ENCODE results near the gene TCF15. TPM values are rescaled to one million over a fixed set of nuclear protein-coding genes. Genes with fewer than 3 reads are reported as not detected.
A peak's percentile ranks its signal among the peaks of the same experiment; 100 is the strongest.

The TCF15 gene
- total and polyA plus RNA-seq, 2 of the 8 experiments (the other 6 are each of a cell fraction or from before 2014, with no cell fraction given) = 3.7 to 6.9 TPM

GRCh38 chr20:572727-573126 is 37.4 kb downstream of the TCF15 start:
- Histone ChIP-seq H2BK12ac (ENCODE audit: low read depth, low read length) (peak overlapping the region; percentile 86), H3K23ac (ENCODE audit: insufficient read length) (no peak overlapping the region), H3K36me3 (ENCODE audit: control insufficient read depth in 2 of 4, insufficient read depth in 4 of 4, low read length in 3 of 4) (no peaks in the 10 kb centered on the region), H3K79me1 (ENCODE audit: low read depth, low read length) (no peaks in the 10 kb centered on the region), H2BK120ac (replicated peaks; ENCODE audit: low read depth, low read length) (no peak overlapping the region), H3K14ac (ENCODE audit: insufficient read length) (no peak overlapping the region), H4K20me1 (replicated peaks in 1 of 2; ENCODE audit: control insufficient read depth in 1 of 2, insufficient read depth in 2 of 2, low read length in 2 of 2) (no peaks in the 10 kb centered on the region), H3K4me3 (ENCODE audit: extremely low read depth in 1 of 4, insufficient read depth in 2 of 4, low read depth in 3 of 4, low read length in 4 of 4) (no peak overlapping the region), H3K9me3 (ENCODE audit: insufficient read depth in 2 of 2, low read depth in 1 of 2, low read length in 1 of 2) (no peaks in the 10 kb centered on the region), H3K18ac (ENCODE audit: extremely low read depth, low read length) (0 out of 2 replicates have a peak overlapping the region, but pooled peaks have one; percentile 48), H3K27ac (ENCODE audit: low read depth, low read length) (no peak overlapping the region), H4K5ac (ENCODE audit: insufficient read length, low read depth, low read length) (no peak overlapping the region), H2BK20ac (ENCODE audit: low read length) (peak overlapping the region; percentile 75; the same call in 1 of the 2 replicates), H4K91ac (replicated peaks; ENCODE audit: insufficient read length, low read length) (no peak overlapping the region), H2BK5ac (ENCODE audit: low read depth, low read length) (0 out of 2 replicates have a peak overlapping the region, but pooled peaks have one; percentile 46), H3K56ac (replicated peaks; ENCODE audit: insufficient read length, low read depth, low read length) (no peak overlapping the region), H2BK15ac (ENCODE audit: low read length) (peak overlapping the region; percentile 93; the same call in 1 of the 2 replicates), H3K79me2 (ENCODE audit: control insufficient read depth in 1 of 2, insufficient read depth in 2 of 2, low read length in 2 of 2) (no peaks in the 10 kb centered on the region), H3K4ac (replicated peaks; ENCODE audit: insufficient read length, low read depth, low read length) (no peak overlapping the region), H3K23me2 (ENCODE audit: low read depth, low read length) (no peaks in the 10 kb centered on the region), H3K27me3 (replicated peaks in 1 of 4; ENCODE audit: control insufficient read depth in 3 of 4, extremely low read depth in 1 of 4, insufficient read depth in 3 of 4, low read length in 3 of 4) (peaks cover 0 to 11% (median 3%) of the 10 kb centered on the region in 4 experiments; a peak in 5 of 7 replicates), H4K8ac (ENCODE audit: extremely low read depth, insufficient read depth, low read length) (no peak overlapping the region), H2AFZ (ENCODE audit: low read length) (no peak overlapping the region), H2AK5ac (ENCODE audit: low read depth, low read length) (no peak overlapping the region), H3K9ac (replicated peaks in 1 of 4; ENCODE audit: extremely low read depth in 1 of 4, low read depth in 3 of 4, low read length in 3 of 4) (no peak overlapping the region), H3K4me1 (replicated peaks in 1 of 4; ENCODE audit: control insufficient read depth in 3 of 4, insufficient read depth in 4 of 4, low read length in 3 of 4) (peaks cover 16 to 36% (median 22%) of the 10 kb centered on the region in 4 experiments), H3K4me2 (ENCODE audit: insufficient read depth in 1 of 2, low read depth in 2 of 2, low read length in 2 of 2) (no peak overlapping the region)
- DNase-seq (ENCODE audit: low read depth in 1 of 2, low spot score in 2 of 2) (no peak), FAIRE-seq (no peak)
- ChIA-PET CTCF (ENCODE audit: partially characterized antibody) (interaction anchor here (1.0 to 8.8 kb wide), 12 partner anchors 10 to 384 kb away, joined by 3 to 73 read pairs (median 4); no protein-coding TSS in a partner anchor), POLR2A (ENCODE audit: partially characterized antibody) (interaction anchor here (3.7 to 5.0 kb wide), 2 partner anchors 10 to 29 kb away, joined by 18 to 24 read pairs; partner anchors contain the start of gene CSNK2A1)
- WGBS, 2 experiments (ENCODE audit: extremely low coverage in 1 of 2, insufficient coverage in 1 of 2, insufficient read length in 1 of 2, insufficient replicate concordance in 2 of 2, low coverage in 1 of 2, low lambda C conversion rate in 2 of 2, missing lambda C conversion rate in 1 of 2) = 91% methylated on average over 7 of the region's 7 CpGs; no CpG with 5 or more reads in 1 of the 2 experiments
- TF ChIP-seq FOSL1 (IDR thresholded peaks at IDR 0.05; ENCODE audit: insufficient read depth, low read depth, low read length) (no peak), SAP30 (IDR thresholded peaks at IDR 0.05; ENCODE audit: insufficient read depth, insufficient replicate concordance, low read length) (no peak), SP4 (IDR thresholded peaks at IDR 0.05; ENCODE audit: low read length) (no peak), CREB1 (IDR thresholded peaks at IDR 0.05) (no peak), KDM5A (IDR thresholded peaks at IDR 0.05; ENCODE audit: low read length) (no peak), EZH2 (IDR thresholded peaks at IDR 0.05; ENCODE audit: low read depth, low read length, severe bottlenecking) (no peak), SP2 (IDR thresholded peaks at IDR 0.05; ENCODE audit: low read length) (no peak), JUN (IDR thresholded peaks at IDR 0.05; ENCODE audit: low read depth, low read length) (no peak), BCL11A (IDR thresholded peaks at IDR 0.05; ENCODE audit: low read depth in 2 of 2, low read length in 2 of 2) (no peak), TAF7 (optimal IDR thresholded peaks at IDR 0.05; ENCODE audit: borderline replicate concordance, low read depth, low read length) (no peak), POLR2A (IDR thresholded peaks at IDR 0.05; ENCODE audit: control extremely low read depth in 1 of 2, low read depth in 2 of 2, low read length in 2 of 2) (no peak), SP1 (IDR thresholded peaks at IDR 0.05; ENCODE audit: low read depth, low read length) (no peak), BACH1 (IDR thresholded peaks at IDR 0.05; ENCODE audit: low read length) (no peak)

All from H1 (cell line).